ENCODE results near the gene TWSG1. TPM values are rescaled to one million over a fixed set of nuclear protein-coding genes. Genes with fewer than 3 reads are reported as not detected.

TWSG1 gene
- total RNA-seq, 4 donors from 2014 or later: 112 to 173 (median 118) TPM

GRCh38 chr18:9348766-9349165 lies 14.2 kb downstream of the TWSG1 start:
- Histone ChIP-seq H3K27me3 (no peaks in the 10 kb centered on the region), H3K36me3 (peaks cover 0 to 18% of the 10 kb centered on the region in 2 donors), H3K4me3 (no peak overlapping the region), H3K9me3 (no peaks in the 10 kb centered on the region), H3K4me1 (peaks cover 0 to 31% (median 12%) of the 10 kb centered on the region in 3 donors), H3K27ac (peak overlapping the region; percentile 11 to 52 (median 44))
- no peak for ATAC-seq
- no peak for TF ChIP-seq CTCF (IDR thresholded peaks at IDR 0.05)

- WGBS, 2 donors (ENCODE audit: low coverage in 1 of 2): 88 to 91% methylated on average over 2 of the region's 2 CpGs
- Histone ChIP-seq H3K4me1 (peaks cover 0 to 60% (median 5%) of the 10 kb centered on the region in 3 donors), H3K27ac (no peak overlapping the region)
Measured at GRCh38 chr18:9353596-9353995, 19.0 kb downstream of the TWSG1 start.

GRCh38 chr18:9354256-9354655 lies 19.7 kb downstream of the TWSG1 start:
- Histone ChIP-seq H3K4me3 (no peak overlapping the region), H3K4me1 (peaks cover 0 to 56% (median 0%) of the 10 kb centered on the region in 3 donors), H3K27me3 (no peaks in the 10 kb centered on the region), H3K36me3 (no peaks in the 10 kb centered on the region), H3K9me3 (no peaks in the 10 kb centered on the region), H3K27ac (peak overlapping the region in 2 of 4 donors; percentile 12 to 47)
- 27 to 40% methylated on average over 1 of the region's 1 CpG for WGBS, 2 donors (ENCODE audit: low coverage in 1 of 2)
- ATAC-seq: no peak
- peak; percentile 41 for TF ChIP-seq POLR2AphosphoS5 (IDR thresholded peaks at IDR 0.05)
- TF ChIP-seq EP300 (IDR thresholded peaks at IDR 0.05): no peak
- no peak for TF ChIP-seq POLR2A (IDR thresholded peaks at IDR 0.05)

More at GRCh38 chr18:9353596-9353995, 19.0 kb downstream of the TWSG1 start:
- Histone ChIP-seq H3K27me3 (no peaks in the 10 kb centered on the region), H3K36me3 (no peaks in the 10 kb centered on the region), H3K9me3 (no peaks in the 10 kb centered on the region), H3K4me3 (no peak overlapping the region)
- ATAC-seq: no peak
- TF ChIP-seq POLR2AphosphoS5 (IDR thresholded peaks at IDR 0.05) (no peak), POLR2A (IDR thresholded peaks at IDR 0.05) (no peak), EP300 (IDR thresholded peaks at IDR 0.05) (no peak), CTCF (IDR thresholded peaks at IDR 0.05) (no peak)

- H3K4me3 ChIP-seq: no peak overlapping the region
- no peaks in the 10 kb centered on the region for H3K36me3 ChIP-seq
- ATAC-seq: no peak
- no peak overlapping the region for H3K27ac ChIP-seq
- H3K4me1 ChIP-seq: peaks cover 0 to 76% (median 0%) of the 10 kb centered on the region in 3 donors
- WGBS, 2 donors (ENCODE audit: low coverage in 1 of 2): 76 to 90% methylated on average over 2 of the region's 2 CpGs
- no peaks in the 10 kb centered on the region for H3K9me3 ChIP-seq
- H3K27me3 ChIP-seq: no peaks in the 10 kb centered on the region
- TF ChIP-seq POLR2A (IDR thresholded peaks at IDR 0.05) (no peak), POLR2AphosphoS5 (IDR thresholded peaks at IDR 0.05) (no peak), EP300 (IDR thresholded peaks at IDR 0.05) (no peak), CTCF (IDR thresholded peaks at IDR 0.05) (no peak)
Measured at GRCh38 chr18:9356976-9357375, 22.4 kb downstream of the TWSG1 start.

- no peaks in the 10 kb centered on the region for H3K27me3 ChIP-seq
- WGBS, 2 donors (ENCODE audit: low coverage in 1 of 2): 31 to 42% methylated on average over 4 of the region's 4 CpGs
Measured at GRCh38 chr18:9359796-9360195, 25.2 kb downstream of the TWSG1 start.

More at GRCh38 chr18:9359796-9360195, 25.2 kb downstream of the TWSG1 start:
- TF ChIP-seq POLR2A (IDR thresholded peaks at IDR 0.05) (no peak), CTCF (IDR thresholded peaks at IDR 0.05) (no peak), EP300 (IDR thresholded peaks at IDR 0.05) (no peak)
- Histone ChIP-seq H3K27ac (peak overlapping the region in 2 of 4 donors; percentile 23 to 30), H3K36me3 (no peaks in the 10 kb centered on the region), H3K9me3 (no peaks in the 10 kb centered on the region), H3K4me3 (no peak overlapping the region), H3K4me1 (peaks cover 0 to 82% (median 0%) of the 10 kb centered on the region in 3 donors)
- ATAC-seq: no peak

Measured in gastroesophageal sphincter (tissue), 4 donors.